ENCODE data around the gene GCH1. TPM values are rescaled to one million over a fixed set of nuclear protein-coding genes. Genes with fewer than 3 reads are reported as not detected.
"Not testable (repeated sequence)": the region's sequence is repeated elsewhere in the genome, so short reads cannot be mapped to it uniquely, and the experiment has no call there.

The GCH1 gene
- total and polyA plus RNA-seq, 7 experiments from 2014 or later: 21.4 to 64.1 (median 23.2) TPM

DNA sequence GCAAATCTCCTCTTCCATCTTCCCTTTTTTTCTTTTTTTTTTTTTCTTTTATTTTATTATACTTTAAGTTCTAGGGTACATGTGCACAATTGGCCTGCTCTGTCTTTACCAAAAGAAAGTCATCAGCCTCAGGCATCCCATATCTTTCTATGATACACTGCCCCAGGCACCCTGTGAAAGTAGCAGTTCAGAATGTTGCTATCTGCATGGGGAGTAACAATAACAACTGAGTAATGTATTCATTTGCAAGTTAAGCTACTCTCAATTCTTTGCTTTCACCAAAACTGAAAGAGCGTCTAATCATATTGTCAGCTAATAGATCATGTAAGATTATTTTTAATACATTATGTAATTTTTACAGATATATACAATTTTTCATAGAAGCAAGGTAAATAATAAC, 13.5 kb upstream of the GCH1 start:
- Histone ChIP-seq H3K4me1 (ENCODE audit: control insufficient read depth in 2 of 2, insufficient read depth in 2 of 2, low read length in 2 of 2) (no peaks in the 10 kb centered on the region), H3K27me3 (ENCODE audit: control insufficient read depth in 2 of 2, insufficient read depth in 2 of 2, low read length in 2 of 2) (no peaks in the 10 kb centered on the region), H3K36me3 (ENCODE audit: control insufficient read depth in 2 of 3, insufficient read depth in 3 of 3, low read length in 3 of 3) (no peaks in the 10 kb centered on the region), H3K27ac (ENCODE audit: low read depth, low read length) (no peak overlapping the region), H3K9me3 (ENCODE audit: control insufficient read depth in 2 of 3, low read length in 3 of 3) (no peaks in the 10 kb centered on the region), H3K4me3 (ENCODE audit: low read length) (no peak overlapping the region)
- H3K4me3 Mint-ChIP-seq: no peak overlapping the region
- H3K9me3 Mint-ChIP-seq: no peaks in the 10 kb centered on the region
- ChIA-PET CTCF (interaction anchor here (0.5 kb wide), 1 partner anchor 229 kb away, joined by 3 read pairs; no protein-coding TSS in a partner anchor), POLR2A (no interaction called here)
- intact Hi-C loops (cut with micrococcal nuclease): no loop called here
- no peaks in the 10 kb centered on the region for H3K36me3 Mint-ChIP-seq
- DNase-seq: no peak
- H3K4me1 Mint-ChIP-seq: no peaks in the 10 kb centered on the region
- no peak overlapping the region for H3K27ac Mint-ChIP-seq
- H3K27me3 Mint-ChIP-seq: no peaks in the 10 kb centered on the region
- ATAC-seq: no peak

GRCh38 chr14:54909817-54910558, 7.4 kb upstream of the GCH1 start:
- H3K36me3 Mint-ChIP-seq: peaks cover 0 to 12% (median 0%) of the 10 kb centered on the region in 5 donors
- POLR2A ChIA-PET: no interaction called here
- Histone ChIP-seq H3K36me3 (ENCODE audit: control insufficient read depth in 2 of 3, insufficient read depth in 3 of 3, low read length in 3 of 3) (no peaks in the 10 kb centered on the region), H3K27ac (ENCODE audit: low read depth, low read length) (no peak overlapping the region), H3K27me3 (ENCODE audit: control insufficient read depth in 2 of 2, insufficient read depth in 2 of 2, low read length in 2 of 2) (no peaks in the 10 kb centered on the region), H3K4me1 (ENCODE audit: control insufficient read depth in 2 of 2, insufficient read depth in 2 of 2, low read length in 2 of 2) (peaks cover 3 to 4% of the 10 kb centered on the region in 2 donors), H3K9me3 (ENCODE audit: control insufficient read depth in 2 of 3, low read length in 3 of 3) (no peaks in the 10 kb centered on the region), H3K4me3 (ENCODE audit: low read length) (no peak overlapping the region)
- CTCF ChIA-PET: no interaction called here
- peaks cover 9 to 26% (median 11%) of the 10 kb centered on the region in 7 donors for H3K4me1 Mint-ChIP-seq
- no peak overlapping the region for H3K4me3 Mint-ChIP-seq
- ATAC-seq (no peak), DNase-seq (no peak)
- no peaks in the 10 kb centered on the region for H3K9me3 Mint-ChIP-seq
- intact Hi-C loops (cut with micrococcal nuclease): loop anchor here (10.0 kb wide), 6 partner anchors 145 to 1755 kb away; partner anchors contain the start of genes DLGAP5 (in 2 of the 2), FBXO34 (in 2 of the 2), DDHD1 (in 1 of the 2) and GMFB (in 1 of the 2)
- no peak overlapping the region for H3K27ac Mint-ChIP-seq
- no peaks in the 10 kb centered on the region for H3K27me3 Mint-ChIP-seq

DNA sequence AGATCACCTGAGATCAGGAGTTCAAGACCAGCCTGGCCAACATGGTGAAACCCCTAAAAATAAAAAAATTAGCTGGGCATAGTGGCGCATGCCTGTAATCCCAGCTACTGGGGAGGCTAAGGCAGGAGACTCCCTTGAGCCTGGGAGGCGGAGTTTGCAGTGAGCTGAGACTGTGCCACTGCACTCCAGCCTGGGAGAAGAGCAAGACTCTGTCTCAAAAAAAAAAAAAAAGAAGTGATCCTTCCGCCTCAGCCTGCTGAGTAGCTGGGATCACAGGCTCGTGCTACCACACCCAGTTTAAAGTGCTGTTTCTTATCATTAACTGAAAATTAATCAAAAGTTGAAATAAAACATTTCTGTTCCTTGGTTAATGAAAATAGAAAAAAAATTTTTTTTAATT, 6.3 kb upstream of the GCH1 start:
- DNase-seq; H3K4me3 ChIP-seq (ENCODE audit: low read length); H3K27me3 ChIP-seq (ENCODE audit: control insufficient read depth in 2 of 2, insufficient read depth in 2 of 2, low read length in 2 of 2); H3K27ac ChIP-seq (ENCODE audit: low read depth, low read length); POLR2A ChIA-PET; CTCF ChIA-PET; H3K27ac Mint-ChIP-seq; H3K9me3 ChIP-seq (ENCODE audit: control insufficient read depth in 2 of 3, low read length in 3 of 3); H3K9me3 Mint-ChIP-seq; H3K4me1 ChIP-seq (ENCODE audit: control insufficient read depth in 2 of 2, insufficient read depth in 2 of 2, low read length in 2 of 2); H3K36me3 ChIP-seq (ENCODE audit: control insufficient read depth in 2 of 3, insufficient read depth in 3 of 3, low read length in 3 of 3); H3K4me3 Mint-ChIP-seq; H3K27me3 Mint-ChIP-seq; ATAC-seq: not testable (repeated sequence)
- Mint-ChIP-seq H3K36me3 (peaks cover 0 to 12% (median 0%) of the 10 kb centered on the region in 5 donors), H3K4me1 (peaks cover 9 to 26% (median 11%) of the 10 kb centered on the region in 7 donors)
- intact Hi-C loops (cut with micrococcal nuclease): loop anchor here (1.0 to 10.0 kb wide), 7 partner anchors 118 to 1754 kb away; partner anchors contain the start of genes DLGAP5 (in 2 of the 2), FBXO34 (in 2 of the 2), DDHD1 (in 1 of the 2) and GMFB (in 1 of the 2)

- H3K36me3 Mint-ChIP-seq: peaks cover 0 to 12% (median 0%) of the 10 kb centered on the region in 5 donors
- ChIA-PET POLR2A (interaction anchor here (1.1 kb wide), 1 partner anchor 26 kb away, joined by 3 read pairs; no protein-coding TSS in a partner anchor), CTCF (interaction anchor here (0.6 kb wide), 1 partner anchor 143 kb away, joined by 4 read pairs; the partner anchor contains the start of gene MAPK1IP1L)
- ATAC-seq (peak; percentile 56), DNase-seq (no peak)
- Histone ChIP-seq H3K36me3 (ENCODE audit: control insufficient read depth in 2 of 3, insufficient read depth in 3 of 3, low read length in 3 of 3) (no peaks in the 10 kb centered on the region), H3K4me1 (ENCODE audit: control insufficient read depth in 2 of 2, insufficient read depth in 2 of 2, low read length in 2 of 2) (peaks cover 3 to 7% of the 10 kb centered on the region in 2 donors), H3K9me3 (ENCODE audit: control insufficient read depth in 2 of 3, low read length in 3 of 3) (no peaks in the 10 kb centered on the region), H3K27me3 (ENCODE audit: control insufficient read depth in 2 of 2, insufficient read depth in 2 of 2, low read length in 2 of 2) (no peaks in the 10 kb centered on the region), H3K4me3 (ENCODE audit: low read length) (no peak overlapping the region), H3K27ac (ENCODE audit: low read depth, low read length) (no peak overlapping the region)
- no peaks in the 10 kb centered on the region for H3K9me3 Mint-ChIP-seq
- no peaks in the 10 kb centered on the region for H3K27me3 Mint-ChIP-seq
- peaks cover 9 to 28% (median 13%) of the 10 kb centered on the region in 7 donors for H3K4me1 Mint-ChIP-seq
- peak overlapping the region in 5 of 10 donors; percentile 24 to 72 (median 32) for H3K4me3 Mint-ChIP-seq
- peak overlapping the region in 5 of 9 donors; percentile 8 to 90 (median 67) for H3K27ac Mint-ChIP-seq
- intact Hi-C loops (cut with micrococcal nuclease): loop anchor here (1.0 to 10.0 kb wide), 7 partner anchors 119 to 1753 kb away; partner anchors contain the start of genes DLGAP5 (in 2 of the 2), FBXO34 (in 2 of the 2), DDHD1 (in 1 of the 2) and GMFB (in 1 of the 2)
Measured at GRCh38 chr14:54908190-54908589, 5.6 kb upstream of the GCH1 start.

- no peaks in the 10 kb centered on the region for H3K27me3 Mint-ChIP-seq
- H3K4me1 Mint-ChIP-seq: peaks cover 9 to 31% (median 16%) of the 10 kb centered on the region in 7 donors
- H3K9me3 Mint-ChIP-seq: no peaks in the 10 kb centered on the region
- no peak overlapping the region for H3K27ac ChIP-seq (ENCODE audit: low read depth, low read length)
- intact Hi-C loops (cut with micrococcal nuclease): loop anchor here (10.0 kb wide), 6 partner anchors 149 to 1751 kb away; partner anchors contain the start of genes DLGAP5 (in 2 of the 2), FBXO34 (in 2 of the 2), DDHD1 (in 1 of the 2) and GMFB (in 1 of the 2)
- ATAC-seq: no peak
- H3K4me3 Mint-ChIP-seq: peak overlapping the region in 1 of 10 donors; percentile 12
- peaks cover 3 to 9% of the 10 kb centered on the region in 2 donors for H3K4me1 ChIP-seq (ENCODE audit: control insufficient read depth in 2 of 2, insufficient read depth in 2 of 2, low read length in 2 of 2)
- no peaks in the 10 kb centered on the region for H3K27me3 ChIP-seq (ENCODE audit: control insufficient read depth in 2 of 2, insufficient read depth in 2 of 2, low read length in 2 of 2)
- no peak for DNase-seq
- peaks cover 0 to 12% (median 0%) of the 10 kb centered on the region in 5 donors for H3K36me3 Mint-ChIP-seq
- no peaks in the 10 kb centered on the region for H3K9me3 ChIP-seq (ENCODE audit: control insufficient read depth in 2 of 3, low read length in 3 of 3)
- ChIA-PET CTCF (interaction anchor here (0.7 to 1.4 kb wide), 2 partner anchors 14 to 100 kb away, joined by 3 read pairs; no protein-coding TSS in a partner anchor), POLR2A (no interaction called here)
- H3K27ac Mint-ChIP-seq: peak overlapping the region in 1 of 9 donors; percentile 51
- no peak overlapping the region for H3K4me3 ChIP-seq (ENCODE audit: low read length)
- no peaks in the 10 kb centered on the region for H3K36me3 ChIP-seq (ENCODE audit: control insufficient read depth in 2 of 3, insufficient read depth in 3 of 3, low read length in 3 of 3)
Measured at GRCh38 chr14:54906075-54906474, 3.4 kb upstream of the GCH1 start.

DNA sequence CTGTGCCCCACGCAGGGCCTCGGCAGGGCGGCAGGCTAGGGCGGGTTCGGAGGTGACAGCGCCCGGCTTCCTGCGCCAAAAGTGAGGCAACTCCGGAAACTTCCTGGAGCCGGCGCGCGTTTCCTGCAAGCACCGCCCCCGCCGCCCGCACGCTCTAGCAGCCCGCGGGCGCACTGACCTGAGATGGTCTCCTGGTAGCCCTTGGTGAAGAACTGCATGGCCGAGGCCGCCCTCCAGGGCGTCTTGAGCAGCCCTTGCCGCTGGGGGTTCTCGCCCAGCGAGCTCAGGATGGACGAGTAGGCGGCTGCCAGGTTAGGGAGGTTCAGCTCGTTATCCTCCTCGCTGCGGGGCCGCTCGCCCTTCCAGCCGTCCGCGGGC, 494 bp downstream of the GCH1 start:
- ChIA-PET POLR2A (interaction anchor here (1.0 to 1.9 kb wide), 3 partner anchors 14 to 24 kb away, joined by 3 to 23 read pairs (median 4); no protein-coding TSS in a partner anchor), CTCF (interaction anchor here (0.7 to 2.4 kb wide), 6 partner anchors 12 to 125 kb away, joined by 3 to 12 read pairs (median 4); no protein-coding TSS in a partner anchor)
- H3K9me3 Mint-ChIP-seq: no peaks in the 10 kb centered on the region
- peaks cover 0 to 9% of the 10 kb centered on the region in 2 donors for H3K4me1 ChIP-seq (ENCODE audit: control insufficient read depth in 2 of 2, insufficient read depth in 2 of 2, low read length in 2 of 2)
- DNase-seq (peak; percentile 66 to 83 (median 81)), ATAC-seq (peak; percentile 72)
- H3K4me3 Mint-ChIP-seq: peak overlapping the region; percentile 82 to 94 (median 90)
- no peaks in the 10 kb centered on the region for H3K27me3 ChIP-seq (ENCODE audit: control insufficient read depth in 2 of 2, insufficient read depth in 2 of 2, low read length in 2 of 2)
- H3K27ac ChIP-seq (ENCODE audit: low read depth, low read length): peak overlapping the region; percentile 88
- H3K9me3 ChIP-seq (ENCODE audit: control insufficient read depth in 2 of 3, low read length in 3 of 3): no peaks in the 10 kb centered on the region
- H3K36me3 ChIP-seq (ENCODE audit: control insufficient read depth in 2 of 3, insufficient read depth in 3 of 3, low read length in 3 of 3): no peaks in the 10 kb centered on the region
- peaks cover 9 to 43% (median 31%) of the 10 kb centered on the region in 7 donors for H3K4me1 Mint-ChIP-seq
- H3K27me3 Mint-ChIP-seq: no peaks in the 10 kb centered on the region
- H3K4me3 ChIP-seq (ENCODE audit: low read length): peak overlapping the region; percentile 99
- intact Hi-C loops (cut with micrococcal nuclease): loop anchor here (1.0 to 10.0 kb wide), 19 partner anchors 21 to 1747 kb away; partner anchors contain the start of genes CGRRF1 (in 2 of the 2), CNIH1 (in 2 of the 2), DLGAP5 (in 2 of the 2) and FBXO34 (in 2 of the 2)
- H3K27ac Mint-ChIP-seq: peak overlapping the region in 7 of 9 donors; percentile 66 to 95 (median 88)
- peaks cover 0 to 23% (median 3%) of the 10 kb centered on the region in 5 donors for H3K36me3 Mint-ChIP-seq
